SIG-M5 (cell line): ENCODE results near the gene TSPYL4.
"Not testable (repeated sequence)": the region's sequence is repeated elsewhere in the genome, so short reads cannot be mapped to it uniquely, and the experiment has no call there.

ENCODE experiments used
- DNase-seq: peaks from one replicate; lab custom pipeline; 2025; lab: John Stamatoyannopoulos, UW

The TSPYL4 gene

DNA sequence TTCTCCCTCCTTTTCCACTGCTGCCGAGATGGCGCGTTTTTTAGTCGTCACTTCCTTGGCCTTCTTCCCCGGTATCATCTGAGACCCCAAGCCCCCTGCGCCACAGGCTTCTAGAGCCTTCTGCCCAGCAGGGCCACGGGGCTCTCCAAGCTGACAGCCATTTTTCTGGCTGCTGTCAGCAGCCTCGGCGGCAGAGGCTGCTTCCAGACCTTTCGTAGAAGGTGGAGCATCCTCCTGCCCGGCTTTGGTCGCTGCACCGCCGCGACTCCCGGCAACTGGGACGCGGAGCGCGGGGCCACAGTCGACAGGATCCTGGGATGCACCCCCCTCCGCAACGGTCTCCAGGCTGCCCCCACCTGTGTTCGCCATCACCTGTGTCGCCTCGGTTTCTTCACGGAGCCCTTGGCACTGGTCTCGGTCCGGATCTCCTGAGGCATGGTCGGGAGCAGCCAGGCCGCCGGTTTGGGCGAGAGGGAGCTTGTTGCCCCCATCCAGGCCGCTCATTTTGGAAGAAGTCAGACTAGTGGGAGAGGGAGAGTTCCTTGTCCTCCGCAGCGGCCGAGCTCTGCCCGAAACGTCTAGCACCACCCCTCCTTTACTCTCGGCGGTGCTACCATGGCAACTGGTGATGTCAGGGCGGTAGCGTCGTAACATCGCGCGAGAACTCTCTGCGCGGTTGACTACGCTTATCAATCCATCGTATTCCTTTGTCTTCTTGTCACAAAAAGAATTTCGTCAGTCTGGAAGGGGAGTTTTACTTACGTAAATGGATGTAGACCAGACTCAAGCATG, at the start of gene TSPYL4:
Gene TSPYL4, minus strand, starts transcription at position 571 of the 792 bp plus-strand sequence. Its CDS starts 67 bp downstream, at position 504.
- DNase-seq: peak; percentile 68

DNA sequence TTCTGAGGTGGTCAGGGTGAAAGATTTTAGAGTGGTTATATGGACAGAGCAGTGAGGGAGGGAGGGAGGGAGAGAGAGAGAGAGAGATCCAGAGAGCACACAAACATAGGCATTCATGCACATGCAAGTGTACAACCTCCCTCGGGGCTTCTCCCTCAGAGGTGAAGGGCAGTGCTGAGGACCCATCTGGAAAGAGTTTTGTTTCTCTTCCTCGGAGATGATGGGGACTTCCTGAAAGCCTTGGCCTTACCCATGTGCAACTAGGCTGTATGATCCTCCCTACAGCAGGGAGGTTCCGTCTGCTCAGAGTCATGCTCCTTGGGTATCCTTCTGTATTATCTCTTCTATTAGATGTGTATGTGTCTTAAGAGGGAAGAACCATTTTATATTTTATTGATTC, 47.2 kb upstream of the TSPYL4 start:
- no peak for DNase-seq

DNA sequence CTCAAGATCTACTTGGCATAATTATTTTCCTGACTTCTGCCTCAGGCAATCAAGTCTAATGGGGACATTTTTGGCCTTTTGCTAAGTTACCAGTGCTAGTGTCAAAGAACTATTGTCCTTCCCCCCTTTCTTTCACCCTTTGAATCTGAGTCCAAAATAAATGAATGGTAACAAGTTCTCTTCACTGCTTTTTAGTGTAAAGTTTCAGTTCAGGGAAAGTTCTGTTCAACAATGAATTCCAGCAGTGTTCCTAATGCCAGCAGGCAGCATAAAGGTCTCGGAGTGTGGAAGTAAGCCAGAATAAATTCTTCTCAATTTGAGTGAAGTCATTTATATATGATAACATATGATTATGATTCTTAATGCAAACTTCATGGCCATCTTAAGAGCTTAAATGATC, 46.7 kb upstream of the TSPYL4 start:
- no peak for DNase-seq

DNA sequence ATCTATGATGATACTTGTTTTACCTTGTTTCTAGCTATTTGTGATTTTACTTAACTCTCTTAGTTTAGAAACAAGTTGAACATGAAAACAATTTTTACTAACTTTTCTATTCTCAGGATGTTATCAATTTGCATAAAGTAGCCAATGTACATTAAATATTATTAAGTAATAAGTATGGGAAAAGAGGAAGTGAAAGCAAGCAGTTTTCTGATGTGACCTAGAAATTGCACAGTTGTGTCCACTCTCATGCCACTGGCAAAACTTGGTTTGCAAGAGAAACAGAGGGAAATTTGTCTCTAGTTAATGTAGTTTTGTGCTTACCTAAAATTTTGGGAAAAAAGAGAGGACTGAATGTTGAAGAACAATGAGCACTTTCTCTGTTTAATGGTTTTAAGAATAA, 45.1 kb upstream of the TSPYL4 start:
- no peak for DNase-seq

DNA sequence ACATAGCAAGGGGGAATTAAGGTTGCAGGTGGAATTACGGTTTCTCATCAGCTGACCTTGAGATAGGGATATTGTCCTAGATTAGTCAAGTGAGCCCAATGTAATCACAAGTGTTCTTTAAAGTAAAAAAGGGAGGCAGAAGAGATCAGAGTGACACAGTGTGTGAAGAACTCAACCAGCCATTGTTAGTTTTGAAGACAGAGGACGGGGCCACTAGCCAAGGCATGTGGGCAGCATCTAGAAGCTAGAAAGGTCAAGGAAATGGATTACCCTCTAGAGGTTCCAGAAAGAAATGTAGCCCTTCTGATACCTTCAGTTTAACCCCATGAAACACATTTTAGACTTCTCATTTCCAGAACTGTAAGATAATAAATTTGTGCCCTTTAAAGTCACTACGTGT, 44.4 kb upstream of the TSPYL4 start:
- no peak for DNase-seq

DNA sequence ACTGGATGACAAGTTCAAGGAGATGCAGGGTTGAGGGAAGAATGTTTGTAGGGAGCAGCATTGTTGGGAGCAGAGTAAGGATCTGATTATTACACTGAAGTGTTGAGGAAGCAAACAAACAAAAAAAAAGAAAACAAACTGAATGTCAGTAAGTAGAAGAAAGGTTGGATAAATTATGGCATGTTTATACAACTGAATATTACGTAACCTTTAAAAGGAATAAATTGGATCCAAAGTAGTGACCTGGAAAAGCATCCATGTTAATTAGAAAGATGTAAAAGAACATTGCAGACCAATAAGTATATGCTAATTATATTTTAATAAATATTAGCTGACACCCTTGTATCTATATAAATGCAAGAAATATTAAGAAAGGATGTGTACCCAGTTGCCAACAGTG, 38.7 kb upstream of the TSPYL4 start:
- DNase-seq: no peak

DNA sequence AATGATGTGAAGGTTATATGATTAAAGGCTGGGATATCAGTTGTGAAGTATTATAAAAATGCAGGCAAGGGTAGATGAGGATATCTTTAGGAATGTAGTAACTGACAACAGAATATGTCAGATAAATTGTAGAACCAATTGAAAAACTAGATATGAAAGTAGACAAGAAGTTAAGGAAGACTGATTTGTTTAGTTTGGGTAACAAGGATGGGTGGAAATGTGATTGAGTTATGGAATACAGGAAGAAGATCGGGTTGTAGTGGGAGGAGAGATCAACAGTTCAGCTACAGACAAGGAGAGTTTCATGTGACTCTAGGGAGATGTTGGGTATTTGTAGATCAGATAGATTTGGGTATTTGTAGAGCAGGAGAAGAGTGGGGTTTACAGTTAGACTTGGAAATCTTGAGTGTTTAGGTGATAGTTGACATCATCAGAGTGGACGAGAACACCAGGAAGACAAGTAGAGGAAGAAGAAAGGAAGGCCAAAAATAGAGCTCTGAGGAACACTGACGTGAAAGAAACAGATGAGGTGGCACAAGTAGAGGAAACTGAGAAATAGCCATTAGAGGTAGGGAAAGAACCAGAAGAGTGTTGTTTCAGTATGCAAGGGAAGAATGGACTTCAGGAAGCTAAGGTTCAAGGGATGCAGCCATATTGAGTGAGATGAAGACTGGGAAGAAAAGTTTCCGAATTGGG, 38.0 kb upstream of the TSPYL4 start:
- no peak for DNase-seq

DNA sequence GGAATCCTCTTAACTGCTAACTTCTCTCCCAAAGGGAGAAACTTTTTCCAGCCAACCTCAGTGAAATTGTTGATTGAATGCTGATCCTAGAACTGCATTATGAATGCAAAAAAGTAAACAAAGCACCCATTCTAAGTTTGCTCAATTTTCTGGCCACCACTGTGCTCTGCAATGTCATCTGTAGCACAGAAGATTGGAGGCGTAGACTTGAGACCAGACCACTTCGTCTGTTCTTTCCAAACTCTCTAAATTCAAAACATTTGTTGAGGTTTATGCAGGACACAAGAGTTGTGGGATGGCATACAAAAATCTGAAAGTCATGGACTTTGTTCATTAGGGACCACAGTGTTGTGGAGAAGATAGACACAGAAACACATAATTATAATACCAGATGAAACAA, 36.9 kb upstream of the TSPYL4 start:
- DNase-seq: no peak

DNA sequence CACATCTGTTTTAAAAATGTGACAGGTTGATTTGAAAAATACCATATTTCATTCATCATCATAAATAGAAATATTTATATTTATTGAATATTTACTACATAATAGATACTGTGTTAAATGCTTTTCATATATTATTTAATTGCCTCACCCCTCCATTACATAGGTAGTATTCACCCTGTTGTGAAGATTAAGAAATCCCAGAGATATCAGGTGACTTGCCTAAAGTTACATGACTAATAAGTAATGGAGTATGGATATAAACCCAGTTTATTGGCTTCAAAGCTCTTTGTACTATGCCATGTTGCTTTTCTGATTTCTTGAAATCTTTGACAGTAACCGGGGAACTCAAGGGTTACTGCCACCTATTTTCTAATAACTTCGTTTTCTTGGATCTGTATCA, 36.0 kb upstream of the TSPYL4 start:
- no peak for DNase-seq

DNA sequence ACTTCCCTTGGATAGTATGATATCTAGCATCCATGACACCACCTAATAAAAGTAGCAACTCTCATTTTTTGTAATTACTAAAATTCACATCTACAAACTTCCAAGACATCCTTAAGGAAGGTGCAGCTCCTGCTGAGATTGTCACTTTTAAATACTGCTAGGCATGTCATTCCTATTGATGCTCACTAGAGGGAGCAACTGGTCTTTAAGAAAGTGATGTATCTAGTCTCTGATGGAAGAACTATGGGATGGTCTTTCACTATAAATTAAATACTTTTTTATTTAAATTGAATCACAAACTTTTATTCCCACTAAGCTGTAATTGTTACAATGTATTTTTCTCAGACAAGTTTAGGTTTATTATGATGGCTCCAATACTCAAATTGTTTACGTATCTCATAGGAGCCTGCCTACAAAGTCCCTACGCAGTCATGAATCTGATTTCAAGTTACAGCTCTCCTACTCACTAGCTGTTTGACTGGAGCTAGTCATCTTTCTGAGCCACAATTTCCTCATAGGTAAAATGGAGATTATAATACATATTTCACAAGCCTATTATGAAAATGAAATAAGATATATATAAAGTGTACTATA, 33.9 kb upstream of the TSPYL4 start:
- no peak for DNase-seq

DNA sequence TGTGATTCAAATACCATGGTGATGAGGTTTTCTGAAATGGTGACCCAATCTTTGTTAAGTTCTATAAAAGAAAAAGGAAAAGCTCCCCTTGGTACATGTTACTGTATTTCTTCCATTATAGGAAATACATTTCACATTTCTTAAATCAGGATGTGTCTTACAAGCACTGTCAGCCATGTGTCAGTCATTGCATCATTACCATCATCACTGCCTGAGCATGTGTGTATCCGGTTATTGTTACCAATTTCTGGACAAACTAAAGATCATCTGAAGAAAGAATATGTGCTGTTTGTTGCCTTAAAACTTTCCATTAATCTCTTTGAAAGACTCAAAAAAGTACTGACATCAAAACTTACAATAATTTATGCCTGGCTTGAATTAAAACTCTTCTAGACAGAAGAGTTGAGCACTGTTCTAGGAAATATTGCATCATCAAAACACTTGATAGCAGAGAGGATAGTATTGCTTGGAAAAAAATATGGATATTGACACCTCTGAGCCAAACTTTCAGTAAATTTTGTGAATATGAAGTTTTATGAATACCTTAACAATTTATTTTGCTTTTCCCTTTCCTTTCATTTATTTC, 33.0 kb upstream of the TSPYL4 start:
- no peak for DNase-seq

DNA sequence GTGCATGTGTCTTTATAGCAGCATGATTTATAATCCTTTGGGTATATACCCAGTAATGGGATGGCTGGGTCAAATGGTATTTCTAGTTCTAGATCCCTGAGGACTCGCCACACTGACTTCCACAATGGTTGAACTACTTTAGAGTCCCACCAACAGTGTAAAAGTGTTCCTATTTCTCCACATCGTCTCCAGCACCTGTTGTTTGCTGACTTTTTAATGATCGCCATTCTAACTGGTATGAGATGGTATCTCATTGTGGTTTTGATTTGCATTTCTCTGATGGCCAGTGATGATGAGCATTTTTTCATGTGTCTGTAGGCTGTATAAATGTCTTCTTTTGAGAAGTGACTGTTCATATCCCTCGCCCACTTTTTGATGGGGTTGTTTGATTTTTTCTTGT, 31.1 kb upstream of the TSPYL4 start:
- not testable (repeated sequence) for DNase-seq

DNA sequence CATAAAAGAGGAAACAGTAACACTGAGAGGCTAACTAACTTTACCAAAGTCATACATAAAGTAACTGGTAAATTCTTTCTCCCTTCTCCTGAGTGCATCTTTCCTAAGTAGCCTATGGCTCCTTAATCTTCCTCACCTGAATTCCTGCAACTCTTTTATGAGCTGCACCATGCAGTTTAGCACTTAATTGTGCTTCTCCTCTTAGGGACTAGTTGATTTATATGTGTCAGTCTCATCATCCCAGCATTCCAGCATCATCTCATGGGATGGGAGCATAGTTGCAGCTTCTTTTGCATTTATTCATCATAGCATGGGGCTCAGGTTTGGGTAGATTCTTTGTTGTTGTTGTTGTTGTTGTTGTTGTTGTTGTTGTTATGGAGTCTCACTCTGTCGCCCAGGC, 29.3 kb upstream of the TSPYL4 start:
- no peak for DNase-seq

DNA sequence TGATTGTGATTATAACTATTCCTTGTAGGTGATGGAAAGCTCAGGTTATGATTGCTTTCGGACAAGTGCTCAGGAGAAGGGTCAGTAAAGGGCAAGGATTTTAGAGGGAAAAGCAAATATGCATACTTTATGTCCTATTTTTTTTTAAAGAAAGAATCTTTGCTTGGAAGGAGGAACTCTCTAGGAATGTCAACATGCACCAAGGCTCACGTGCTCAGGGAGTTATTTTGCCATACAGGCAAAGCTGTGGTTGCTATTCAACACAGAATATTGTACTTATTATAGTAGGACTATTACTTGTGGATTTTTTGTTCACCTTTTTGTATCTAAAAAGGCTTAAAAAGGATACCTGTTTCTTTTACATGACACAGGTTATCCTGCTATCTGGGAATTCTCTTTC, 28.8 kb upstream of the TSPYL4 start:
- DNase-seq: no peak

DNA sequence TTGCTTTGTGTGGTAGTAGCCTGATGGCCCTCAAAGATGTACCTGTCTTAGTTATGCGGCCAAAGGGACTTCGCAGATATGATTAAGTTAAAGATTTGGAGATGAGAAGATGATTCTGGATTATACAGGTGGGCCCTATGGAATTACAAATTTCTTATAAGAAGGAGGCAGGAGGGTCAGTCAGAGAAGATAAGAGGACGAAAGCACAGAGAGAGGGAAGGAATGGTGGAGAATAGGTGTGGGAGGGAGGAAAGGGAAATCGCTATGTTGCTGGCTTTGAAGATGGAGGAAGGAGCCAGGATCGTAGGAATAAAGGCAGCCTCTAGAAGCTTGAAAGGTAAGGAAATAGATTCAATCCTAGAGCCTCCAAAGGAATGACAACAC, 27.1 kb upstream of the TSPYL4 start:
- DNase-seq: no peak

DNA sequence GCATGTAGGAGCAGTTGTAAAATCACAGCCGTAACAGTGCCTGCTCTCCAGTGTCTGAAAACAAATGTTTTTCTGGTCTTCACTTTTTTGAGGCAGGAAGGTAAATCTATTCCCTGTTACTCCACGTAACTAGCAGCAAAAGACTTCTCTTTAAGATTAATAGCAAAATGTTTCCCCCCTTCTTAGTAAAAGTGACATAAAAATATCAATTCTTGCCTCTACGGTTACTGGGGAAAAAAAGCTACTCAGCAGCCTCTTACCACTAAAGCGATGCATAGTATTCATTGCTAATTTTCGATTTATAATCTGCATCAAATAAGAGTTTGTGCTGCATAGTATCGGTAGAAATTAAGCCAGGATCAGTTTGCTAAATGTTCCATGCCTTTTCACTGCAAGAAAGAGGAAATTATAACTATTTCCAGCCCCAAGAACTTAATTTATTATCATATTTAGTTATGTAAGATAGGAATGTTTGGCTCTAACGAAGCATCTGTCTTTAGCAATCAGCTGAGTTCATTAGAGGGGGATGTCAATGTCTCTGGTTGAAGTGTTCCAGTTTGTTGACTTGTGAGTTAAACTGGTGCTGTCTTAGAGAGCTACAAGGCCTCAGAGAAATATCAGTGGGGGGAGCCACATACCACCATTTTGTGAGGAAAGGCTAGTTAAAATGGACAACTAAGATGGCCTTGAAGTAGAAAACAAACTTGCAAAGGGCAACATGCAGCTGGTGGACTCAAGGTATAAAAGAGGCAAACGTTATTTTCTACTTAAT, 26.5 kb upstream of the TSPYL4 start:
- no peak for DNase-seq

DNA sequence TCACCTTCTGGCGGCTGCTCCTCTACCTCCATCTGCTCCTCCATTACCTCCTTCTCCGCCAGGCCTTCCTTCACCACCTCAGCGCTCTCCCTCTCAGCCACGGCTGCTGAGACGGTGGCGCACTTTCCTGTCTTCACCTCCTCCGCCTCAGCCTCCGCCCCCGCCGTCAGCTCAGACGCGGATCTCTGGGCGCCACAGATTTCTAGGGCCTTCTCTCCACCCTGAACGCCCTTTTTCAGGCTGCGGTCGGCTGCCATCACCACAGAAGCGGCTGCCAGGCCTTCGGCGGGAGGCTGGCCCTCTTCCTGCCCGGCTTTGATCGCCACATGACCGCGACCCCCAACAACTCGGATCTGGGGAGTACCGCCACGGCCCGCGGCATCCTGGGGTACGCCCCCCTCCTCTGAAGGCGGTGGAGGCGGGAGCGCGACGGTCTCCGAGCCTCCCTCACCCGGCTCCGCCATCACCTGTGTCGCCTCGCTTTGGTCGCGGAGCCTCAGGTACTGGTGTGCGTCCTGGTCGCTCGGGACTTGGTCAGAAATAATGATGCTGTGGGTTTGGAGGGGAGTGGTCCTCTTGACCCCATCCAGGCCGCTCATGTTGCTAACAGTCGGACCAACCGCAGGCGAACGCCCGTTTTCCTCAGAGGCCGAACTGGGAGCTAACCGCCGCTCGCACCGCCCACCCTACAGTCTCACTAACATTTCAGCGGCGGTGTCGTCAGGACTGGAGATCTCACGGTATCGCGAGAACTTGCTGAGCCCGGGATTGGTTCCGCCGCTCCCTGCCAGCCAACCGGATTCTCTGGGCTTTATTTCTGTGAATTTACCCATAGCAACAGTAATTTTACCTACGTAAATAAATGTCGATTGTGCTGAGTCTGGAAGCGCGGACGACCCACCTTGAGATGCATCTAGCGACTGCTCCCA, 25.6 kb upstream of the TSPYL4 start, which contains the start of gene TSPYL1:
Gene TSPYL1, minus strand, starts transcription at position 699 of the 929 bp plus-strand sequence. Its CDS starts 100 bp downstream, at position 599.
- peak; percentile 83 for DNase-seq

DNA sequence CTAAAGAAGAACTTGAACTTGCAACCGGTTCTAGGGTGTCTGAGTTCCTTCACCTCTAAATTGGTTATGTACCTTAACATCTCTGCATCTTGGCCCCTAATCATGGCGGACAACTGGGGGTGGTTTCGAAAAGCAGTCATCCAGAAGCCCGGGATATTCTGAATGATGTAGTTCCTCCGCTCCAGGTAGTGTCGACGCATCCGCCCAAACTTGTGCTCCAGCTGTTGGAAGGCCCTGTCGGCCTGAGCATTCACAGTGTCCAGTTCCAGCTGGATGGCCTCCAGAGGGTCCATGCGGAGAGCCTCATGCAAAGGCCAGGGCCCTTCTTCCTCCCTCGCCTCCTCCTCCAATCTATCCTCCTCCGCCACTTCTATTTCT, 25.0 kb upstream of the TSPYL4 start:
- DNase-seq: no peak

DNA sequence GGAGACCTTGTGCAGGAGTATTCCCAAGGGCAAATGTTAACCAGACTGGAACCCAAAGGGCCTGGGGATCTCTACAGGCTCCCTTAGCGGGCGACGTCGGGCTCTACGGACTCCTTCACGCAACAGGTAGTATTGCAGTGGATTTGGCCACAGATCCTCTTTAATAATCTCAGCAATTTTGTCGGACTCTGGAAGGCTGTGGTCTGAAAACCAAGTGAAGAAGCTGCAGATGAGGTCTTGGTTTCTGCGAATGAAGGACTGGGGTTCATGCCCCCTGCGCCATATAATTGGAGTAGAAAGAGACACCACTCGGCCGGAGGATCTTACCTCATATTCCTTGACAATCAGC, 24.6 kb upstream of the TSPYL4 start:
- DNase-seq: no peak

DNA sequence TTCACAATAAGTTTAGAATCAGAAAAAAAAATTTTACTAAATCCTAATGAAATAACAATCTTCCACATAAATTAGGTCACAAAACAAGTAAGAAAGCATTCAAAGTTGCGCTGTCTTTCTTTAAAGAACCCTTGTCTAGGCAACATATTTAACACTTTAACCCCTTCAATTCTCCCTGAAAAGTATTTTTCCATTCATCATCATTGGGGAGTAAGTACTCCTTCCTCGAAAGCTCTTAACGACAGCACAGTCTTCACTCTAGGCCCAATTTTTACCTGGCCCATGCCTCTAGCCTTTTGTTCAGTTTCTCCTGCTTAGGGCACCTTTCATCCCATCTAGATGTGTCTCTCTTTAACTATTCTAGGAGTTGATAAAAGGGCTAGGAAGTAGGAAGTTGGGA, 23.2 kb upstream of the TSPYL4 start:
- DNase-seq: no peak

DNA sequence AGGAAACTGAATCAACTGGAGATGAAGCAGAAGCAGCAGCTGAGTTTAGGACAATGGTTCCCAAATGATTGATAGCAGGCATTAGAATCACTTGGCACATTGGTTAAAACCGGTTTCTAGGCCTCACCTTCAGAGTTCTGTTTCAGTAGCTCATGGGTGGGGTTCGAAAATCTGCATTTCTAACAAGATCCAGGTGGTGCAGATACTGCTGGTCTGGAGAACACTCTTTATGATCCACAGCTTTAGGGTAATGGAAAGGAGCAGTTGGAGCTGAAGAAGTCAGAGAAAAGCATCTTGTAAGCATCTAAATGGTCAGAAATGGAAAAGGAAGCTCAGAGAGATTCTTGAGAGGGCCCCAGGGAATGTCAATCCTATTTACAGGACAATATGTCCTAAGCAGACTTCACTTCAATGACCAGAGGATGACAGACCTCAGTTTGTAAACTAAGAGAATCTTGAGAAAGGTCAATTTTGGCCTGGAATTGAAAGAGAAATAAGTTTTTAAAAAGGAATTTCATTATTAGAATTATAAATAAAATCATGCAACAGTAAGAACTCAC, 17.4 kb upstream of the TSPYL4 start:
- DNase-seq: no peak
